Measurements from ENCODE around the gene USP6NL.

- TF ChIP-seq, protein P1, sequence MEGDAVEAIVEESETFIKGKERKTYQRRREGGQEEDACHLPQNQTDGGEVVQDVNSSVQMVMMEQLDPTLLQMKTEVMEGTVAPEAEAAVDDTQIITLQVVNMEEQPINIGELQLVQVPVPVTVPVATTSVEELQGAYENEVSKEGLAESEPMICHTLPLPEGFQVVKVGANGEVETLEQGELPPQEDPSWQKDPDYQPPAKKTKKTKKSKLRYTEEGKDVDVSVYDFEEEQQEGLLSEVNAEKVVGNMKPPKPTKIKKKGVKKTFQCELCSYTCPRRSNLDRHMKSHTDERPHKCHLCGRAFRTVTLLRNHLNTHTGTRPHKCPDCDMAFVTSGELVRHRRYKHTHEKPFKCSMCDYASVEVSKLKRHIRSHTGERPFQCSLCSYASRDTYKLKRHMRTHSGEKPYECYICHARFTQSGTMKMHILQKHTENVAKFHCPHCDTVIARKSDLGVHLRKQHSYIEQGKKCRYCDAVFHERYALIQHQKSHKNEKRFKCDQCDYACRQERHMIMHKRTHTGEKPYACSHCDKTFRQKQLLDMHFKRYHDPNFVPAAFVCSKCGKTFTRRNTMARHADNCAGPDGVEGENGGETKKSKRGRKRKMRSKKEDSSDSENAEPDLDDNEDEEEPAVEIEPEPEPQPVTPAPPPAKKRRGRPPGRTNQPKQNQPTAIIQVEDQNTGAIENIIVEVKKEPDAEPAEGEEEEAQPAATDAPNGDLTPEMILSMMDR (conservative IDR thresholded peaks at IDR 0.05; ENCODE audit: low read depth, low read length) = no peak
- TF ChIP-seq EZH2 (IDR thresholded peaks at IDR 0.05; ENCODE audit: low read length, unreplicated experiment) = no peak
Observed at GRCh38 chr10:11643039-11643438, 31.6 kb upstream of the USP6NL start.

Measured in PC-3 (cell line).